ENCODE results near the gene FBXL5.

Gene FBXL5

GRCh38 chr4:15563871-15564270 lies 91.3 kb downstream of the FBXL5 start:
- DNase-seq (ENCODE audit: low read depth in 1 of 2, low spot score in 1 of 2): no peak

GRCh38 chr4:15562623-15563022 lies 92.5 kb downstream of the FBXL5 start:
- no peak for DNase-seq (ENCODE audit: low read depth in 1 of 2, low spot score in 1 of 2)

GRCh38 chr4:15562114-15562513 lies 93.0 kb downstream of the FBXL5 start:
- DNase-seq (ENCODE audit: low read depth in 1 of 2, low spot score in 1 of 2): no peak

- no peak for DNase-seq (ENCODE audit: low read depth in 1 of 2, low spot score in 1 of 2)
Measured at GRCh38 chr4:15558561-15558960, 96.6 kb downstream of the FBXL5 start.

GRCh38 chr4:15557786-15558550 lies 97.2 kb downstream of the FBXL5 start:
- no peak for DNase-seq (ENCODE audit: low read depth in 1 of 2, low spot score in 1 of 2)

- DNase-seq (ENCODE audit: low read depth in 1 of 2, low spot score in 1 of 2): no peak
Measured at GRCh38 chr4:15556511-15557092, 98.6 kb downstream of the FBXL5 start.
